Astrocyte (in vitro differentiated cells and primary cell): Measurements from ENCODE around the gene ZNF346.

Experiments used
- EZH2 ChIP-seq: IDR thresholded peaks from 2 replicates; pipeline ENCODE4 v1.6.1; 2012; ENCODE audit warnings: mild to moderate bottlenecking, low read length, inconsistent platforms; ENCODE audit not compliant: insufficient read depth
- TF ChIP-seq, protein P1 (sequence below): IDR thresholded peaks from 2 replicates; pipeline ENCODE4 v1.5.1; 2011; ENCODE audit warnings: low read depth, mild to moderate bottlenecking, inconsistent platforms, low read length, moderate library complexity; ENCODE audit not compliant: insufficient read depth

DNA sequence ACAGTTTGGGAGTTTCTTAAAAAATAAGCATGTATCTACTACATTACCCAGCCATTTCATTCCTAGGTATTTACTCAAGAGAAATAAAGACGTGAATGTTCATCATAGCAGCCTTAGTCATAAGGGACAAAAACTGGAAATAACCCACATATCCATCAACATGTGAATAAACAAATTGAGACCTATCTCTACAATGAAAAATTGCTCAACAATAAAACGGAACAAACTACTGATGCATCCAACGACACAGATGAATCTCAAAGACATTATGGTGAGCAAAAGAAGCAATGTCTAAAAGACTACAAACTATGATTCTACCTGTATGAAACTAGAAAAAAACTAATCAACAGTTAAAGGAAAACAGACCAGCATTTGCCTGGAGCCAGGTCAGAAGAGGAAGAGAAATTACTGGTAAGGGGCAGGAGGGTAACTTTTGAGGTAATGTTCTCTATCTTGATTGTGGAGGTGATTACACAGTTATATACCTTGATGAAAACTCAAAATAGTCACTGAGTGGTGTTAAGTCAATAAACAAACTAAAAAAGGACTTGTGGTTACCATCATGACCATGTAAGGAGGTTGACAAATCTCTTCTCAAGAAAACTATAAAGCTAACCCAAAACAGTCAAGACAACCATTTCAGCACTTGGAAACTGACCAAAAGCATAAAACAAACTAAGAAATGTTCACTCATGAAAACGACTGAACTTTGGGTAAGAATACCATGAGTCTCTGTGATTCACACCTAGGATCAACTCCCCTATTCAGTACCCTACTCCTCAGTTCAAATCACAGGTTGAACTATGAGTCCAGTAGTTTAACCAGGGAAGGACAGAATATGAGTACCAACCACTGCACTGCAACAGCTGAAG is 26.4 kb upstream of the ZNF346 start:
- TF ChIP-seq, protein P1, sequence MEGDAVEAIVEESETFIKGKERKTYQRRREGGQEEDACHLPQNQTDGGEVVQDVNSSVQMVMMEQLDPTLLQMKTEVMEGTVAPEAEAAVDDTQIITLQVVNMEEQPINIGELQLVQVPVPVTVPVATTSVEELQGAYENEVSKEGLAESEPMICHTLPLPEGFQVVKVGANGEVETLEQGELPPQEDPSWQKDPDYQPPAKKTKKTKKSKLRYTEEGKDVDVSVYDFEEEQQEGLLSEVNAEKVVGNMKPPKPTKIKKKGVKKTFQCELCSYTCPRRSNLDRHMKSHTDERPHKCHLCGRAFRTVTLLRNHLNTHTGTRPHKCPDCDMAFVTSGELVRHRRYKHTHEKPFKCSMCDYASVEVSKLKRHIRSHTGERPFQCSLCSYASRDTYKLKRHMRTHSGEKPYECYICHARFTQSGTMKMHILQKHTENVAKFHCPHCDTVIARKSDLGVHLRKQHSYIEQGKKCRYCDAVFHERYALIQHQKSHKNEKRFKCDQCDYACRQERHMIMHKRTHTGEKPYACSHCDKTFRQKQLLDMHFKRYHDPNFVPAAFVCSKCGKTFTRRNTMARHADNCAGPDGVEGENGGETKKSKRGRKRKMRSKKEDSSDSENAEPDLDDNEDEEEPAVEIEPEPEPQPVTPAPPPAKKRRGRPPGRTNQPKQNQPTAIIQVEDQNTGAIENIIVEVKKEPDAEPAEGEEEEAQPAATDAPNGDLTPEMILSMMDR = no peak
- TF ChIP-seq EZH2 = no peak
